ENCODE measurements around the gene CRYZ. TPM values are rescaled to one million over a fixed set of nuclear protein-coding genes. Genes with fewer than 3 reads are reported as not detected.
"Not testable (repeated sequence)": the region's sequence is repeated elsewhere in the genome, so short reads cannot be mapped to it uniquely, and the experiment has no call there.

The CRYZ gene
- total RNA-seq, 2 experiments from 2014 or later = 18.4 to 19.6 TPM

DNA sequence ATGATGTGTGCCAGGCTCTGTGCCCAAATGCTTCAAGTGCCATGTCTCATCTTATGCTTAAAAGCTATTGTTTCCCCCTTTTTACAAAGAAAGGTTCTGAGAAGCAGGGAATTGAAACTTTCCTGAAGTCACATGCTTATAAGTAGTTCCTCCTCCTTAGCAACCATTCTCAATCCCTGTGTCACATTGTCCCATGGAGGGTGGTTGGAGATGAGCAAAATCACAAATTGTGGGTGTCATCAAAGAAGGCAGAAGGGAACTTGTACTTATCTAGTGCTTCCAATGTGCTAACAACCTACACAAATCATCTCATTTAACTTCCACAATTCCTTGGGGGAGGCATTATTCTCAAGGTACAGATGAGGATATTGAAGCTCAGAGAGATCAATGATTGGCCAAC is 49.2 kb downstream of the CRYZ start:
- H3K4me3 Mint-ChIP-seq = no peak overlapping the region
- no peaks in the 10 kb centered on the region for H3K27me3 Mint-ChIP-seq
- POLR2A ChIA-PET = no interaction called here
- no peaks in the 10 kb centered on the region for H3K4me1 Mint-ChIP-seq
- ATAC-seq (ENCODE audit: low read depth) (no peak), DNase-seq (no peak)
- no peak overlapping the region for H3K27ac Mint-ChIP-seq
- no peaks in the 10 kb centered on the region for H3K36me3 Mint-ChIP-seq
- H3K9me3 Mint-ChIP-seq = no peaks in the 10 kb centered on the region

DNA sequence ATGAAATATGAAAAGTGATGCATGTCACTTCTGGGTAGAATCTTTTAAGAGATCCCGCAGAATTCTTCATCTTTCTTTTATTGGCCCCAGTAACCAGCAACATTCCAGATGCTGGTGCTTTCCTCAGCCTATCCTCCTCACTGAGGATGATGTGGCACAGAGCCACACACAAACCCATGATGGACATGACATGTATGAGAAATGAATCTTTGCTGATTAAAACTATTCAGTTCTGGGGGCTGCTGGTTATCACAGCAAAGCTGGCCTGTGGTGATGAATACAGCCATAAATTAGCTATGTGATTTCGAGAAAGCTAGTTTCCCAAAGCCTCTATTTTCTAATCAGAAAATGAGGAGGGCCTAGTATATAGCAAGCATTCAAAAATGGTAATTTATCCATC is 51.0 kb downstream of the CRYZ start:
- DNase-seq = no peak
- no peak for ATAC-seq (ENCODE audit: low read depth)
- POLR2A ChIA-PET = no interaction called here
- Mint-ChIP-seq H3K4me3 (no peak overlapping the region), H3K36me3 (no peaks in the 10 kb centered on the region), H3K9me3 (no peaks in the 10 kb centered on the region), H3K27me3 (no peaks in the 10 kb centered on the region), H3K4me1 (no peaks in the 10 kb centered on the region), H3K27ac (no peak overlapping the region)

DNA sequence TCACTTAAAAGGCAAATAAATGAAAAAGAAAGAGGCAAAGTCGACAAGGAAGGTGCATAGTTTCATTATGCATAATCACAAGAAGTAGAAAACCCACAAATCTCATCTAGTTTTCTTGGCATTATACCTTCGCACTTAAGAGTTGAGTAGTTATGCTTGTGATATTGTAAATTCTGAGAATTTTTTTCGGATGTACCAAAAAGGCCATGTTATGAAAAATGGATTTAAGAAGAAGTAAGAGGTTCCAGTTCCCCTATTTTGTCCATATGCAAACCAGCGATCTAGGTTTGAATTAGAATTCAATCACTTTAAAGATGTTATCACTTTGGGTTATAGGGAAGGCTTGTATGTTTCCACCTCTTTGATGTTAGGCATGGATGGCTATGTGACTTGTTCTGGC is 51.4 kb downstream of the CRYZ start:
- H3K27me3 Mint-ChIP-seq = peaks cover under 1% of the 10 kb centered on the region
- H3K4me3 Mint-ChIP-seq = no peak overlapping the region
- no peaks in the 10 kb centered on the region for H3K36me3 Mint-ChIP-seq
- POLR2A ChIA-PET = no interaction called here
- DNase-seq (no peak), ATAC-seq (ENCODE audit: low read depth) (no peak)
- H3K9me3 Mint-ChIP-seq = no peaks in the 10 kb centered on the region
- no peak overlapping the region for H3K27ac Mint-ChIP-seq
- H3K4me1 Mint-ChIP-seq = no peaks in the 10 kb centered on the region

DNA sequence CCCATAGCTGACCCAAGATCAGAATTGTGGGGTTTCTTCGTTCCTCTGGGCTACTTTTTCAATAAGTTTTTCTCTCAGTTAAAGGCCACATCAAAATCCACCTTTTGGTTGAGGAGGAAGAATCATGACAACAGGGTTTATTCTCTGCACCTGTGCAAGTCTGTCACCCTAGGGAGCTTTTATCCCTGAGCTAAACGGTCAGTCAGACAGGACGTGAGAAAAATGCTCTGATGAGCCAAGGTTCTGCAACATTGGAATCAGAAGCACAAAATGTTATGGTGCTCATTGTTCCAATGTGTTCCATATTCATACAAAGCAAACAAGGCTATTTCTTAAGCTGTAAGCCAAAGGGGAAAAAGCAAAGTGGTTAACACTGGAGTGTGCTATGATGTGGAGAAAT is 51.8 kb downstream of the CRYZ start:
- H3K9me3 Mint-ChIP-seq = no peaks in the 10 kb centered on the region
- peaks cover 5% of the 10 kb centered on the region for H3K27me3 Mint-ChIP-seq
- H3K4me1 Mint-ChIP-seq = no peaks in the 10 kb centered on the region
- no peak overlapping the region for H3K27ac Mint-ChIP-seq
- POLR2A ChIA-PET = no interaction called here
- H3K4me3 Mint-ChIP-seq = no peak overlapping the region
- DNase-seq = no peak
- H3K36me3 Mint-ChIP-seq = no peaks in the 10 kb centered on the region
- no peak for ATAC-seq (ENCODE audit: low read depth)

DNA sequence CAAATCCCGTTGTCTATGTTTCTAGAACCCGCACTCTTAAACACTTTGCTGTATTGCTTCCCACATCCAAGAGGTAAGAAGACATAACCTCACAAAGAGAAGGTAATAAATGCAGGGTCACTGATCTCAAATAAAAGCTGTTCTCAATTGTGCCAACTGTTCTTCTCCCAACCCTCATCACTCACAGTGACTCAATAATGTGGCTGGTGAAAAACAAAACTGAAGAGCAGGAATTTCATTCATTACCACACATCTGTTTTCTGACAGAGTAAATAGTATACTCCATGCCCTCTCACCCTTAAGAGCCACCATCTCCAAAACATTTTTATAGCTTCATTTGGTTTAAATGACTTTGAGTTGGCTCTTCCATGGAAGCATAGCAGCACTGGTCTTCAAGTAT is 53.0 kb downstream of the CRYZ start:
- H3K27me3 Mint-ChIP-seq = peaks cover 8% of the 10 kb centered on the region
- no peaks in the 10 kb centered on the region for H3K36me3 Mint-ChIP-seq
- no peak overlapping the region for H3K27ac Mint-ChIP-seq
- H3K4me1 Mint-ChIP-seq = no peaks in the 10 kb centered on the region
- ATAC-seq (ENCODE audit: low read depth) (no peak), DNase-seq (no peak)
- no peak overlapping the region for H3K4me3 Mint-ChIP-seq
- POLR2A ChIA-PET = no interaction called here
- no peaks in the 10 kb centered on the region for H3K9me3 Mint-ChIP-seq

DNA sequence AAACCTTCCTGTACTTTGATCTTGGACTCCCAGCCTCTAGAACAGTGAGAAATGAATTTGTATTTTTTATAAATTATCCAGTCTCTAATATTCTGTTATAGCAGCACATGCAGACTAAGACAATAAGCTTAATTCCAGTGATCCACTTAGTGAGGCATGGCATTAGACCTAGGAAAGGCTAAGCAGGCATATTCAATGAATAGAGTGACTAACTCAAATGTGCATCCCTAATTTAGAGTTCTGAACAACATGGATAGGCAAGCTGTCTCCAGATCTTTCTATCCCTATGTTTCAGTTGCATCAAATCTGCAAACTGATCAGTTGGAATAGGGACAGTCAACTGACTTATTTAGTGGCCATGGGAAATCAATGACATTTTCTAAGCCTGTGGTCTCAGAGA is 54.9 kb downstream of the CRYZ start:
- H3K4me3 Mint-ChIP-seq = no peak overlapping the region
- H3K36me3 Mint-ChIP-seq = no peaks in the 10 kb centered on the region
- DNase-seq (no peak), ATAC-seq (ENCODE audit: low read depth) (no peak)
- H3K27ac Mint-ChIP-seq = no peak overlapping the region
- POLR2A ChIA-PET = no interaction called here
- no peaks in the 10 kb centered on the region for H3K9me3 Mint-ChIP-seq
- H3K4me1 Mint-ChIP-seq = peaks cover 3% of the 10 kb centered on the region
- H3K27me3 Mint-ChIP-seq = peaks cover 23% of the 10 kb centered on the region

DNA sequence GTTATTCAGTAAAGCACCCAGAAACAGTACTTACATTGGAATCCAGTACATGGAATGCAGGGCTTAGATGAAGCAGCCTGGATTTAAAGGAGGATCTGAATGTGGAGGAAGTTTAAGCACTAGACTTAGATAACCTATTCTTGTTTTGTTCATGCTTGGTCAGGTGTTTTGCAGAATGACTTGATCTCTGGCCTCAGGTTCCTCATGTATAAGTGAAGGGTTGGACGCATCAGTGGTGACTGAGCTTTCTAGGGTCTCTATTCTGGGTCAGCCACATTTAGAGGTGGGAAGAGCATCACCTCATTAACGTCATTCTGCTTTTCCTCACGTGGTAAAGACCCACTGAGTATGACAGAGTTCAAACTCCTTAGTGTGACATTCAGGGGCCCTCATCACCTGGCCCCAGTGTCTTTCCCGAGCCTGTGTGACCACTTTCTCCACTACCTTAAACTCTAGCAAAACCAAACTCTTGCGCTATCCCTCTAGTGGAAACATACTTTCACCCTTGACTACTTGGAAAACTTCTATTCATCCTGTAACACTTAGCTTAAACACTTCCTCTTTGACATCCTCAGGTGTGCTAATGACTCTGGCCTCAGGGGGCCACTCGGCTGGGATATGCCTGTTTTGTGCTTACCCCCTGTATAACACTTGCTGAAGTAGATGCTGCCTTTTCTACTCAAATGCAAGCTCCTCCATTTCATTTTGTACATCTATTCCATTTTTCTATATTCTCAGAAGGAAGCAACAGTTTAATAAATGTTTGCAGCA is 58.4 kb downstream of the CRYZ start:
- peaks cover 39% of the 10 kb centered on the region for H3K27me3 Mint-ChIP-seq
- H3K27ac Mint-ChIP-seq = no peak overlapping the region
- no peak overlapping the region for H3K4me3 Mint-ChIP-seq
- ATAC-seq (ENCODE audit: low read depth) (no peak), DNase-seq (no peak)
- POLR2A ChIA-PET = no interaction called here
- no peaks in the 10 kb centered on the region for H3K36me3 Mint-ChIP-seq
- peaks cover 3% of the 10 kb centered on the region for H3K4me1 Mint-ChIP-seq
- H3K9me3 Mint-ChIP-seq = no peaks in the 10 kb centered on the region

DNA sequence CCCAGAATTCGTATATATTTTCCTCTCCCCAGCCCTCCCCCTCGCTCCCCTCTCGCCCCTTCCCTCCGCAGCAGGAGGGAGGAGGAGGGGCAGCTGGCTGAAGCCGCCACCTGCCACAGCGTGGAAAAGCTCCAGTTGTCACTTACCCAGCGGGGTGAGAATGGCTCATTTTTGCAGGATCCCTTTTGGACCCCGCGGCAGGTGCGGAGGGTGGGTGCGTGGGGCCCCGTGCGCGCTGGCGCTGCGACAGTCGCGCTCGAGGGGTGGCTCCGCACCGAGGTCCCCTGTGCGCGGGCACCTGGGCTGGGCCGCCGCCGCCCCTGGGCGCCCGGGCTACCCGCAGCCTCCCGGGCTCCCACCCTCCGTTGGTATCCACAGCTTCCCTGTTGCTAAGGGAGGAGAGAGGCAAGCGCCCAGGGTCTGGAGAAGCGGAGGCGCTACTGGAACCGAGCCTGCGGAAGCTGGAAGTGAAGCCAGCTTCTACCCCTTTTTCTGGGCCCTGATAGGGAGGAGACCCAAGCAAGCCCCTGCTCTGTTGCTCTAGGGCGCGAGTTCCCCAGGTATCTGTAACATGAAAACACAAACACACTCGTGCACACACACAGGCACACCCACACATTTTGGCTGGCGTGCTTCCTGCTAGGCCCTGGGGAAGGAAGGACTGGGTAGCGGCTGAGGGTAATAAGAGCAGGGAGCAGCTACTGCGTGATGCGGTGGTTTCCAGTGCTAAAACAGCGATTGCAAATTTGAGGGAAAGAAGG is 59.3 kb downstream of the CRYZ start, which contains the start of gene ERICH3:
Gene ERICH3, minus strand, starts transcription at position 442 of the 761 bp plus-strand sequence. Its CDS starts 273 bp downstream, at position 169.
- H3K36me3 Mint-ChIP-seq = no peaks in the 10 kb centered on the region
- DNase-seq (no peak), ATAC-seq (ENCODE audit: low read depth) (no peak)
- no peaks in the 10 kb centered on the region for H3K9me3 Mint-ChIP-seq
- H3K4me3 Mint-ChIP-seq = no peak within 1 kb of the TSS
- no peak within 1 kb of the TSS for H3K27ac Mint-ChIP-seq
- peaks cover 39% of the 10 kb centered on the region for H3K27me3 Mint-ChIP-seq
- peaks cover 3% of the 10 kb centered on the region for H3K4me1 Mint-ChIP-seq
- POLR2A ChIA-PET = no interaction called here

DNA sequence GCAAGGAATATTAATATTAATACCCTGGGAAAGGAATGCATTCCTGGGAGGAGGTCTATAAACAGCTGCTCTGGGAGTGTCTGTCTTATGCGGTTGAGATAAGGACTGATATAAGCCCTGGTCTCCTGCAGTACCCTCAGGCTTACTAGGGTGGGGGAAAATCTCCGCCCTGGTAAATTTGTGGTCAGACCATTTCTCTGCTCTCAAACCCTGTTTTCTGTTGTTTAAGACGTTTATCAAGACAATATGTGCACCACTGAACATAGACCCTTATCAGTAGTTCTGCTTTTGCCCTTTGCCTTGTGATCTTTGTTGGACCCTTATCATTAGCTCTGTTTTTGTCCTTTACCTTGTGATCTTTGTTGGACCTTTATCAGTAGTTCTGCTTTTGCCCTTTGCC is 62.0 kb downstream of the CRYZ start:
- H3K27ac Mint-ChIP-seq; POLR2A ChIA-PET; H3K36me3 Mint-ChIP-seq; H3K4me1 Mint-ChIP-seq; H3K4me3 Mint-ChIP-seq; DNase-seq; ATAC-seq (ENCODE audit: low read depth); H3K9me3 Mint-ChIP-seq: not testable (repeated sequence)
- H3K27me3 Mint-ChIP-seq = peaks cover 40% of the 10 kb centered on the region

Other genes with a start within 250 kb of the CRYZ start
- not detected for gene LRRC53, start 220.4 kb downstream of the CRYZ start, total RNA-seq
- not detected for gene ERICH3, start 59.3 kb downstream of the CRYZ start, total RNA-seq
- 10 to 100 TPM; 17.1 to 18.8 TPM for gene TYW3, start 102 bp upstream of the CRYZ start, total RNA-seq

Measured in activated naive CD8-positive, alpha-beta T cell treated with anti-CD3 and anti-CD28 coated beads, Interleukin-2, amount 10 ng/mL, durations not matched to agents 7 days and 5 days (primary cell).